Measurements from ENCODE around the gene VIPR2.

Gene VIPR2

GRCh38 chr7:159157714-159158113 lies 13.0 kb upstream of the VIPR2 start:
- FAIRE-seq = no peak

GRCh38 chr7:159156436-159157245 lies 12.0 kb upstream of the VIPR2 start:
- FAIRE-seq = no peak

DNA sequence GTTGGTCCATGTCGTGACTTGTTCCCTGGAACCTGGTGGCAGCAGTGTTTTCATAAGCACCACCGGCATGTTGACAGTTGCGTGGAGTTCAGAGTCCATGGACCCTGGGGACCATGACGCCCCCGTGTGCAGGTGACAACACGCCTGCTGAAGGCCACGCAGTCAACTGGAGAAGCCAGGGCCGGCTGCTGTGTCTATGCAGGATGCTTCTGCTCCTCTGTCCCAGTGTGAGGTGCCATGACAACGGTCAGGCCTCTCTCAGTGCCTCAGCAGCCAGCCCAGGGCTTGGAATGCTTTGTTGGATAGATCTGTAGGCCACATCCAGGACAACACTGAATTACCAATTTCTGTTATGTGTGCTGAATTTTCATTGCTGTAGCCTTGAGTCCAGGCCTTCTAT lies 10.7 kb upstream of the VIPR2 start:
- FAIRE-seq = no peak

DNA sequence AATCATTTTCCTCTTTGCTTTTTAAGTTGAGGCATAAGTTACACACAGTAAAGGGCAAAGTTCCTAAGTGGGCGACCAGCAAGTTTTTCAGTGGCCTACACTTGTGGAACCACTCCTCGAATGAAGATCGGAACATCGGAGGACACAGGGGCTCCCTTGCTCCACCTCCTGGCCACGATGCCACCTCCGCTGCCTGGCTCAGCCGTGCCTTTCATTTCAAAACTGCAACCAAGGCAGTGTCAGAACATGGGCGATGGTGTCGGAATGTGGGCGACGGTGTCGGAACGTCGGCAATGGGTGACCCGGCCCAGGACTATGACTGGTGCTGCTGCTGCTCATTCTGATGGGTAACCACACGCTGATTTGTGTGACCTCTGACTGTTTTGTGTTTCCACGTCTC lies 9.6 kb upstream of the VIPR2 start:
- FAIRE-seq = no peak

- no peak for FAIRE-seq
Measured at GRCh38 chr7:159153511-159153910, 8.8 kb upstream of the VIPR2 start.

DNA sequence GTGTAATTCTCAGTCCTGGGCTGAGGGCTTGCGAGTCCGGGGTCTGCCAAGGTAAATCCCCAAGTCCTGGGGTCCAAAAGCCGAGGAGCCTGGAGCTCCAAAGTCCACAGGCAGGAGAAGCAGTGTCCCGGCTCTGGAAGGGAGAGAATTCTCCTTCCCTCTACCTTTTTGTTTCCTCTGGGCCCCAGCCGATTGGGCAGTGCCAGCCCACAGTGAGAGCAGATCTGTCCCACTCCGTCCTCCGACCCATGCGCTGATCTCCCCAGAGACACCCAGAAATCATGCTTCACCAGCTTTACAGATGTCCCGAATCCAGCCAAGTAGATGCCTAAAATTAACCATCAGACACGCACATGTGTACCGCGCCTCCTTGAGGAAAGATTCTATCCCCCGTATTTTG lies 8.1 kb upstream of the VIPR2 start:
- FAIRE-seq = no peak

GRCh38 chr7:159151231-159151630 lies 6.6 kb upstream of the VIPR2 start:
- no peak for FAIRE-seq

DNA sequence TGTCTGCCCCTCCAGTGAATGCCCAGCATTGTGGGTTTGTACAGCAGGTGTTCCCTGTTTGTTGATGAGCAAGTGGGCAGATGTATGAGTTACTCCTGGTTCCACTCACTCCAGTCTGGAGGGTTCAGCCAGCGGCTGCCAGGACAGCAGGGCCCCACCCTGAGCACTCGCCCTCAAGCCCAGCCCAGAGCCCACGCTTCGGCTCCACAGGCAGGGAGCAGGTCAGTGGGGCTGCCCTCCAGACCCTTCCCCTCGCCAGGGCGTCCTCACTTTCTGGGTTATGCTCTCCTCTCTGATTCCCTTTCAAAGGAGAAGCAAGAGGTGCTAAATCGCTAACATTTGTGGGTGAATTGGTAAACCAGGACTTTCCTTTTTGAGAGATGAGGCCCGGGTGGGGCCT lies 4.8 kb upstream of the VIPR2 start:
- no peak for FAIRE-seq

GRCh38 chr7:159148430-159149395 lies 4.0 kb upstream of the VIPR2 start:
- no peak for FAIRE-seq

GRCh38 chr7:159147687-159148086 lies 3.0 kb upstream of the VIPR2 start:
- no peak for FAIRE-seq

DNA sequence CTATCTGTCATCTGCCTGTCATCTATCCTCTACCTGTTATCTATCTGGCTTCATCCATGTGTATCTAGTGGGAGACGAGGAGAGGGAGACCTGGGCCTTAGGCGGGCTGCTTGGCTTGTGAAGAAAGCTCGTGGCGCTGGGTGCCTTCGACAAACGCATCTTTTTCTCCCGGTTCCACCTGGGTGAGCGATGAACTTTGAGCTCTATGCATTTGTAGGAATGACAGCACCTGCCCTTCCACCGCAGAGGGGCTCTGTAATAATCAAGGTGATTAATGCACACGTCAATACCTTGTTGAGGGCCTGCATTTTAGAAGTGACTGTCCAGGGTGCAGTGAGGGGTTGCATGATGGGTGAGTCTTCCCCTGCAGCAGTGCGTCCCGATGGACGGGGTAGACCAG lies 2.6 kb upstream of the VIPR2 start:
- FAIRE-seq = no peak

- FAIRE-seq = no peak
Measured at GRCh38 chr7:159146084-159146858, 1.6 kb upstream of the VIPR2 start.

DNA sequence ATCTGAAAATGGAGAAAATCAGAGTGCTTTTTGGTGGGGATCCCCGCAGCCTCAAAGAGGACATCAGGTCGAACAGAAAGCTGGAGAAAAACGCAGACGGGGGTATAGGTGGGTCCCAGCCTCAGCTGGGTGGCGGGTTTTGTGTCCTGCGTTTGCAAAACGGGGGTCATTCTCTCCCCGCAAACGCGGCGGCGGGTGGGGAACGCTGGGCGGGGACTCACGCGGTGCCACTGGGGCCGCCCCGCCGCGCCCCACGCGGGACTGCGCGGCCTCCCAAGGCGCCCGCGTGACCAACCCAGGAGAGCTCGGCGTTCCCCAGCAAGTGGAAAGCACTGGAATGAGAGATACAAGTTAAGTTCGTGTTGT lies 806 bp upstream of the VIPR2 start:
- FAIRE-seq = no peak

GRCh38 chr7:159143780-159144757 lies 598 bp downstream of the VIPR2 start:
- FAIRE-seq = no peak

GRCh38 chr7:159142730-159143129 lies 1.9 kb downstream of the VIPR2 start:
- no peak for FAIRE-seq

DNA sequence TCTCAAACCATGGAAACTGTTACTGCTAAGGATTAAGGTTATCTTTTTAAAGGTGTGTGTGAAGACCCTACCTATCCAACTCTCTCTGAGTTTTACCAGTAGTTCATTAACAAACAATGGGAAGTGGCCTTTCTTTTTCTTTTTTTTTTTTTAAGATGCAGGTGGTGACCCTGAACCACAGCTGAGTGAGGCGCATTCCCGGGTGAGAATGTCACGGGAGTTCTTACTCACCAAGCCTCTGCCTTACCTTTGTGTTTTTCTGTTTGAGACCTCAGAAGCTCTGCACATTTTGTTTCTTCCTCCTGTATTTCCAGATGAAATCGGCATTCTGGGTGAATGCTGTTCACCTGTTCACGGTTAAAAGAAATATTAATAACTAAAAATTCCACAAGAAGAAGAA lies 2.5 kb downstream of the VIPR2 start:
- no peak for FAIRE-seq

GRCh38 chr7:159141660-159142059 lies 3.0 kb downstream of the VIPR2 start:
- FAIRE-seq = no peak

DNA sequence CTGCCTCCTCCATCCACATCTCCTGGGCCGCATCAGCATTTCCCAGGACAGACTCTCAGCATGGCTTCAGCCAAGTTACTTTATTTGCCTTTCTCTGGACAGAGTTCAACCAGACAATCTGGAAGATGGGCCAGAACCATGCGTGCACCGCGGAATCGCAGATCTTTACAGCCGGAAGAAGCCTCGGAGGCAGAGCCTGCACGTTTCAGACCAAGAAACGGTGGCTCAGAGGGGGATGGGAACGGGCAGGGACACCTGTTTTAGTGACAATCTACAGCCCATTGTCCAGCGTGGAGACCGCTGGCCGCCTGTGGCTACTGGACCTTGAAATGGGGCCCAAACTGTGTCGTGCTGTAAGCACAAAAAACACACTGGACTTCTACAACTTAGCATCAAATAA lies 3.5 kb downstream of the VIPR2 start:
- no peak for FAIRE-seq

DNA sequence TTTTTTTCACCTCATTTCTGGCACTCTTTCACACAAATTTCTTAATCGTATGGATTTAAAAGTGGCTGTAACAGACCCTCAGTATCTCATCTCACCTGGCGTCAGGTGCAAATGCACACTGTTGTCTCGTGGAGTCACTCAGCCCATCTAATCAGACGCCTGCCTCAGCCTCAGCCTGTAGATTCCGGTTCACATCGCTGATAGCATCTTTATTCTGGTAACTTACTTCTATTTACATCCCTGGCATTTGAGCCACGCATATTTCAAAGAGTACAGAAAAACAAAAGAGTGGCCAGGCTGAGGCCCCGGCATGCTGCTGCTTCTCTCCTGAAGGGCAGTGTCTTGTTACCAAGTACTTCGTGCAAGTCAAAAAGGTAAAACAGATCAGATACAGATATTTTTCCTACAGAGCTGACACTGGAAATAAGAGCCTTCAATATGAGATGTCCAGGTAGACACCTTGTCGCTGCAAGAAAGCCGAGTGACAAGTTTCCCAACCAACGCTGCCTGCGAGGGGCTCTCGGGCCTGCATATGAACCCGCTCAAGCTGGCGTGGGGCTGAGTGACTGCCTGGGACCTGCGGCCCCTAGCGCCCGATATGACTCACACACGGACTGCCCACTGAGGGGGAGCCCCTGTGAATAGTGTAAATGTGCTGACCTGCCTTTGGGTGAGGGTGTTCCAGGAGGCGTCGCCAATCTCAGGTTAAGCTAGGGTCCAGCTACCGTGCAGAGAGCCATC lies 4.3 kb downstream of the VIPR2 start:
- FAIRE-seq = no peak

DNA sequence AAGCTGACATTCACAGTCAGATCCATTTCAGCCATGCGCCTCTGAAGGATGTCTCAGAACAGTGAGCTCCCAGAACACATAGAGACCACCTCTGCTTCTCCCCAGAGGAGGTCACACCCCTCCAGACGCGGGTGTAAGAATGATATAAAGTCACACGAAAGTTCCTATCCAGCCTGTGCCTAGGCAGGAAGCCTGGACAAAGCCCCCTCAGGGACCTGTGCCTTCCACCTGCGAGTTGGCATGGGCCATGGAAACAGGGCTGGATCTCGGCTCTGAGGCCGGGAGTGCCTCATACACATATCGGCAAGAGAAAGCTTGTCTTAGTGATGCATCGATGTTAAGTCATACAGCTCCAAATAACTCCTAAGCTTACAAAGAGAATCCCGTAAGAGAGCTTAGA lies 5.0 kb downstream of the VIPR2 start:
- no peak for FAIRE-seq

- no peak for FAIRE-seq
Measured at GRCh38 chr7:159139202-159139601, 5.5 kb downstream of the VIPR2 start.

Data from colon (tissue), 2 donors.